NCI-H1105 (cell line): ENCODE measurements around the gene FRMD6.
A peak's percentile ranks its signal among the peaks of the same experiment; 100 is the strongest.

Source experiments
- DNase-seq: peaks from one replicate; lab custom pipeline; 2025; lab: John Stamatoyannopoulos, UW

Gene FRMD6

GRCh38 chr14:51666826-51667225 is 15.1 kb downstream of the FRMD6 start:
- DNase-seq = no peak

GRCh38 chr14:51668870-51669269 is 17.2 kb downstream of the FRMD6 start:
- DNase-seq = no peak

GRCh38 chr14:51674294-51675002 is 22.7 kb downstream of the FRMD6 start:
- DNase-seq = no peak

GRCh38 chr14:51676549-51676948 is 24.8 kb downstream of the FRMD6 start:
- no peak for DNase-seq

GRCh38 chr14:51677266-51677665 is 25.6 kb downstream of the FRMD6 start:
- no peak for DNase-seq

- no peak for DNase-seq
Measured at GRCh38 chr14:51677738-51678137, 26.0 kb downstream of the FRMD6 start.

- no peak for DNase-seq
Measured at GRCh38 chr14:51680031-51680430, 28.3 kb downstream of the FRMD6 start.

GRCh38 chr14:51681411-51681810 is 29.7 kb downstream of the FRMD6 start:
- DNase-seq = peak; percentile 11

- no peak for DNase-seq
Measured at GRCh38 chr14:51682411-51682810, 30.7 kb downstream of the FRMD6 start.

- DNase-seq = no peak
Measured at GRCh38 chr14:51684760-51685159, 33.0 kb downstream of the FRMD6 start.

- no peak for DNase-seq
Measured at GRCh38 chr14:51691176-51691575, 39.5 kb downstream of the FRMD6 start.

- no peak for DNase-seq
Measured at GRCh38 chr14:51692646-51693045, 40.9 kb downstream of the FRMD6 start.

- DNase-seq = no peak
Measured at GRCh38 chr14:51697848-51698247, 46.1 kb downstream of the FRMD6 start.

GRCh38 chr14:51701951-51702350 is 50.2 kb downstream of the FRMD6 start:
- no peak for DNase-seq

- DNase-seq = no peak
Measured at GRCh38 chr14:51703787-51704186, 52.1 kb downstream of the FRMD6 start.

- no peak for DNase-seq
Measured at GRCh38 chr14:51704545-51704944, 52.8 kb downstream of the FRMD6 start.

- no peak for DNase-seq
Measured at GRCh38 chr14:51707327-51707726, 55.6 kb downstream of the FRMD6 start.

- no peak for DNase-seq
Measured at GRCh38 chr14:51711505-51711904, 59.8 kb downstream of the FRMD6 start.

GRCh38 chr14:51715250-51715649 is 63.5 kb downstream of the FRMD6 start:
- no peak for DNase-seq

- DNase-seq = no peak
Measured at GRCh38 chr14:51715742-51716141, 64.0 kb downstream of the FRMD6 start.

- DNase-seq = no peak
Measured at GRCh38 chr14:51716610-51717009, 64.9 kb downstream of the FRMD6 start.

- no peak for DNase-seq
Measured at GRCh38 chr14:51717766-51718165, 66.1 kb downstream of the FRMD6 start.

- DNase-seq = no peak
Measured at GRCh38 chr14:51719955-51720354, 68.2 kb downstream of the FRMD6 start.

GRCh38 chr14:51723990-51724389 is 72.3 kb downstream of the FRMD6 start:
- no peak for DNase-seq
